ENCODE measurements around the gene HNRNPA2B1.

Gene HNRNPA2B1

GRCh38 chr7:26200444-26201246, at the start of gene HNRNPA2B1:
TSS of gene HNRNPA2B1 (minus strand) at chr7:26200746. CDS start at chr7:26200577, 169 bp downstream.
- peak; percentile 97 for DNase-seq (ENCODE audit: low read depth)

GRCh38 chr7:26250239-26250638, 49.7 kb upstream of the HNRNPA2B1 start:
- DNase-seq (ENCODE audit: low read depth) = no peak

- no peak for DNase-seq (ENCODE audit: low read depth)
Measured at GRCh38 chr7:26245150-26245549, 44.6 kb upstream of the HNRNPA2B1 start.

GRCh38 chr7:26238032-26238431, 37.5 kb upstream of the HNRNPA2B1 start:
- no peak for DNase-seq (ENCODE audit: low read depth)

- DNase-seq (ENCODE audit: low read depth) = no peak
Measured at GRCh38 chr7:26237035-26237807, 36.7 kb upstream of the HNRNPA2B1 start.

- no peak for DNase-seq (ENCODE audit: low read depth)
Measured at GRCh38 chr7:26233902-26234511, 33.5 kb upstream of the HNRNPA2B1 start.

GRCh38 chr7:26227987-26228386, 27.4 kb upstream of the HNRNPA2B1 start:
- DNase-seq (ENCODE audit: low read depth) = no peak

- DNase-seq (ENCODE audit: low read depth) = no peak
Measured at GRCh38 chr7:26224359-26224758, 23.8 kb upstream of the HNRNPA2B1 start.

- no peak for DNase-seq (ENCODE audit: low read depth)
Measured at GRCh38 chr7:26216049-26216448, 15.5 kb upstream of the HNRNPA2B1 start.

GRCh38 chr7:26213807-26214515, 13.4 kb upstream of the HNRNPA2B1 start:
- no peak for DNase-seq (ENCODE audit: low read depth)

GRCh38 chr7:26212921-26213718, 12.6 kb upstream of the HNRNPA2B1 start:
- no peak for DNase-seq (ENCODE audit: low read depth)

- no peak for DNase-seq (ENCODE audit: low read depth)
Measured at GRCh38 chr7:26208040-26208439, 7.5 kb upstream of the HNRNPA2B1 start.

- DNase-seq (ENCODE audit: low read depth) = no peak
Measured at GRCh38 chr7:26203016-26203415, 2.5 kb upstream of the HNRNPA2B1 start.

GRCh38 chr7:26202019-26202990, 1.8 kb upstream of the HNRNPA2B1 start:
- no peak for DNase-seq (ENCODE audit: low read depth)

GRCh38 chr7:26201247-26202018, 887 bp upstream of the HNRNPA2B1 start, which contains the start of gene CBX3:
TSS of gene CBX3 (plus strand) at chr7:26201745. CDS start at chr7:26202999, 1,254 bp downstream.
- DNase-seq (ENCODE audit: low read depth) = peak; percentile 76

GRCh38 chr7:26200038-26200443, 505 bp downstream of the HNRNPA2B1 start:
- peak; percentile 67 for DNase-seq (ENCODE audit: low read depth)

- peak; percentile 44 for DNase-seq (ENCODE audit: low read depth)
Measured at GRCh38 chr7:26199301-26200037, 1.1 kb downstream of the HNRNPA2B1 start.

GRCh38 chr7:26198781-26199169, 1.8 kb downstream of the HNRNPA2B1 start:
- DNase-seq (ENCODE audit: low read depth) = no peak
